Measurements from ENCODE around the gene PTPRK.

- no peak for TF ChIP-seq CTCF (IDR thresholded peaks at IDR 0.05)
- no peak for TF ChIP-seq POLR2A (IDR thresholded peaks at IDR 0.05)
- no peak for TF ChIP-seq EP300 (IDR thresholded peaks at IDR 0.05; ENCODE audit: low read depth)
- no peak for TF ChIP-seq POLR2AphosphoS5 (IDR thresholded peaks at IDR 0.05)
These were observed 370.6 kb downstream of the PTPRK start for GRCh38 chr6:128149796-128150195.

Measured in transverse colon (tissue), 4 donors.